HEK293T (cell line): ENCODE data around the gene TBC1D22A.

Experiments
- CTCF ChIA-PET: fragments of 350-600 bp; formaldehyde crosslinking; extraction: SDS; loops from one replicate; lab custom pipeline; 2021; ENCODE audit warnings: antibody characterized with exemption, inconsistent platforms; lab: Yijun Ruan, JAX
- POLR2A ChIA-PET: fragments of 350-600 bp; formaldehyde crosslinking; extraction: SDS; loops from one replicate; lab custom pipeline; 2020; ENCODE audit warnings: antibody characterized with exemption, inconsistent platforms; lab: Yijun Ruan, JAX
- DNase-seq: peaks from one replicate; pipeline ENCODE4 v3.0.0; 2012; ENCODE audit warnings: mixed read lengths; ENCODE audit errors: extremely low spot score
- ARNT ChIP-seq: fragments of 450-650 bp; IDR thresholded peaks from 2 replicates; pipeline ENCODE4 v1.6.1; 2017; ENCODE audit warnings: mild to moderate bottlenecking
- BHLHE40 ChIP-seq: fragments of 450-650 bp; IDR thresholded peaks from 2 replicates; pipeline ENCODE4 v1.6.1; 2016; ENCODE audit warnings: mild to moderate bottlenecking, moderate library complexity, borderline replicate concordance
- CTBP1 ChIP-seq: fragments of 450-650 bp; IDR thresholded peaks from 2 replicates; pipeline ENCODE4 v1.6.1; 2016; ENCODE audit warnings: borderline replicate concordance
- ELF4 ChIP-seq: fragments of 450-650 bp; IDR thresholded peaks from 2 replicates; pipeline ENCODE4 v1.6.1; 2017; ENCODE audit warnings: antibody characterized with exemption
- FOXA1 ChIP-seq: fragments of 450-650 bp; IDR thresholded peaks from 2 replicates; pipeline ENCODE4 v1.6.1; 2016; ENCODE audit warnings: mild to moderate bottlenecking
- FOXK2 ChIP-seq: fragments of 450-650 bp; IDR thresholded peaks from 2 replicates; pipeline ENCODE4 v1.6.1; 2016; ENCODE audit warnings: mild to moderate bottlenecking
- FOXM1 ChIP-seq: fragments of 450-650 bp; IDR thresholded peaks from 2 replicates; pipeline ENCODE4 v1.6.1; 2017; ENCODE audit warnings: mild to moderate bottlenecking, borderline replicate concordance
- HDGF ChIP-seq: fragments of 450-650 bp; IDR thresholded peaks from 2 replicates; pipeline ENCODE4 v1.6.1; 2017; ENCODE audit warnings: antibody characterized with exemption, borderline replicate concordance
- L3MBTL2 ChIP-seq: fragments of 450-650 bp; conservative IDR thresholded peaks from 2 replicates; pipeline ENCODE4 v1.6.1; 2016; ENCODE audit warnings: mild to moderate bottlenecking
- LEF1 ChIP-seq: fragments of 450-650 bp; IDR thresholded peaks from 2 replicates; pipeline ENCODE4 v1.6.1; 2017; ENCODE audit warnings: mild to moderate bottlenecking, borderline replicate concordance
- NFRKB ChIP-seq: fragments of 450-650 bp; IDR thresholded peaks from 2 replicates; pipeline ENCODE4 v1.6.1; 2016; ENCODE audit warnings: mild to moderate bottlenecking, moderate library complexity
- SP1 ChIP-seq: fragments of 450-650 bp; IDR thresholded peaks from 2 replicates; pipeline ENCODE4 v1.6.1; 2017
- SUZ12 ChIP-seq: fragments of 450-650 bp; IDR thresholded peaks from 2 replicates; pipeline ENCODE4 v1.6.1; 2016; ENCODE audit warnings: mild to moderate bottlenecking
- TARDBP ChIP-seq: fragments of 450-650 bp; IDR thresholded peaks from 2 replicates; pipeline ENCODE4 v1.6.1; 2016
- ZNF384 ChIP-seq: fragments of 450-650 bp; IDR thresholded peaks from 2 replicates; pipeline ENCODE4 v1.6.1; 2016
- TF ChIP-seq, protein P1 (sequence below): fragments of 450-650 bp; IDR thresholded peaks from 2 replicates; pipeline ENCODE4 v1.6.1; 2016

Gene TBC1D22A

DNA sequence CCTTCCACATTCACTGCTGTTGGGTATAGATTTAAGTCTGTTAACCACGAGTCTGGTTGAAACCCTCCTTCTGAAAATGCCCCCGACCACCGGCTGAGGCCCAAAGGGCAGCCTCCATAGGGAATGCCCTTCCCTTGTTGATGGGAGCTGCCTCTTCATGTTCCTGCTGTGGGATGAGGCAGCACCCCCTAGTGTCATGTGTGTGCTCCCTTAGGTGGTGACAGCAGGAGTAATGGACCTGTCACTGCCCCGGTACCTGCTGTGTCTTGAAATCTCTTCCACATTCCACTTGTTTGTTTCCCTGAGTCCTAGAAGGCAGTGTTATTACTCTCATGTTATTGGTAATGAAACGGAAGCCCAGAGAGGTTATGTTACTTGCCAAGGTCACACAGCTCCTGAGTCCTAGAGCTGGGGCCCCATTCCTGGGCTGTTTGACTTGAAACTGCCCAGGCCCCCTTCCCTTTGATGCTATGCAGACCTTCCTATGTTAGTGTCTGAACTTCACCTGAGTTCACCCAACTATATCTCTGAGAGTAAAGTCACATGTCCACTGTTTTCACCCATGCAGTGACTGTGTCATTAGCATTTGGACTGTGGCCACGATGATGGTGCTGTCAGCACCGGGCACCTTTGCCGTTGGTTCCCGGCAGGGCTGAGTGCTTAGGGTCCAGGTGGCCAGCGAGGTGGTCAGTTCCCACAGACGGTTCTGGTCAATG lies 234.3 kb downstream of the TBC1D22A start:
- DNase-seq: no peak
- POLR2A ChIA-PET: no interaction called here
- CTCF ChIA-PET: interaction anchor here (0.8 kb wide), 1 partner anchor 164 kb away, joined by 4 read pairs; no protein-coding TSS in a partner anchor
- TF ChIP-seq FOXK2 (no peak), BHLHE40 (no peak), ARNT (no peak), CTBP1 (no peak), LEF1 (no peak), TARDBP (no peak), ZNF384 (no peak), HDGF (no peak), NFRKB (no peak), L3MBTL2 (no peak), ELF4 (no peak), SUZ12 (no peak), SP1 (no peak), FOXA1 (no peak), FOXM1 (no peak)
- TF ChIP-seq, protein P1, sequence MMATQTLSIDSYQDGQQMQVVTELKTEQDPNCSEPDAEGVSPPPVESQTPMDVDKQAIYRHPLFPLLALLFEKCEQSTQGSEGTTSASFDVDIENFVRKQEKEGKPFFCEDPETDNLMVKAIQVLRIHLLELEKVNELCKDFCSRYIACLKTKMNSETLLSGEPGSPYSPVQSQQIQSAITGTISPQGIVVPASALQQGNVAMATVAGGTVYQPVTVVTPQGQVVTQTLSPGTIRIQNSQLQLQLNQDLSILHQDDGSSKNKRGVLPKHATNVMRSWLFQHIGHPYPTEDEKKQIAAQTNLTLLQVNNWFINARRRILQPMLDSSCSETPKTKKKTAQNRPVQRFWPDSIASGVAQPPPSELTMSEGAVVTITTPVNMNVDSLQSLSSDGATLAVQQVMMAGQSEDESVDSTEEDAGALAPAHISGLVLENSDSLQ: no peak

DNA sequence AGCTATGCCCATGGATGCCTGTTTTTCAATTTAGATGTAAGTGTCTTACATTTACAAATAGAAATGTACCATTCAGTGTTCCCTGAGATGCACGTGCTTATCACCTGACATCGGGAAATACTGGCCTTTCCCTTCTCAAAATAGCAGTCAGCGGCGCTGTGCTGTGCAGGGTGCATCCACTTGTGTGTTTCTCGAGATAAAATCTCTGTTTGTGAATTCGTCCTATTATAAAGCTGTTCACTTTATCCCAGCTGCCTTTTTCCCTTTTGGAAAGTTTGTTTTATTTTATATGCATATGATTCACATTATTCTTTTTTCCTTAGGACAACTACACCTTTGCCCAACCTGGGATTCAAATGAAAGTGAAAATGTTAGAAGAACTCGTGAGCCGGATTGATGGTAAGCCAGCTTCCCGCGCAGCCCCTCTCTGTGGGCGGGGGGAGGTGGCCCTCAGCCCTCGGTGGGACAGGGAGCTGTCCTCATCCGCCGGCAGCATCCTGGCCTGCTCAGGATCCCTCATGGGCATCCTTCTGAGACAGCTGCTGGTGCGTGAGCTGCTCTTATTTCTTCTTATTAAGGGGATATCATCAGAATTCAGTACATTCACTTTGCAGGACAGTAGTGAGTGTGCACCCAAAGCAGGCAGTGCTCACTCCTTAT lies 235.0 kb downstream of the TBC1D22A start:
- DNase-seq: no peak
- CTCF ChIA-PET: no interaction called here
- POLR2A ChIA-PET: no interaction called here
- no peak for TF ChIP-seq NFRKB

DNA sequence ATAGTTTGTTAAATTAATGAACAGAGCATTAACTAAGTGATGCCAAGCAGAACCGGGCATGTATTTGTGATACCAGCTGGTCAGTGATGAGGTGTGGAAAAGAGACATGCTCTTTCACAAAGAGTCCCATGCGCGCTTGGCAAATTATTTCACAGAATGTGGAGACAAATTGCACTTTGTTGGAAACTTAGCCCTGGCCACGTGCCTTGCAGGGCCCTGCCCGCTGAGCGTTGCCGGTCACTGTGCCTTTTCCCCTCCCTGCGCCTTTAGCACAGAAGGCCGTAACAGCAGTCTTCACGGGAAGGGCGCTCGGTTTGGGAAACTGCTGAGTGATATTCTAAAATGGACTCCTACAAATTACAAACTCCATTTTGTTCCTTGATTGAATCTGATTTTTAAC lies 235.9 kb downstream of the TBC1D22A start:
- no peak for DNase-seq
- CTCF ChIA-PET: no interaction called here
- POLR2A ChIA-PET: no interaction called here
- TF ChIP-seq FOXK2: no peak
- TF ChIP-seq, protein P1: no peak
- TF ChIP-seq ELF4: no peak
- TF ChIP-seq TARDBP: no peak
- no peak for TF ChIP-seq CTBP1
- no peak for TF ChIP-seq ARNT
- no peak for TF ChIP-seq NFRKB
- no peak for TF ChIP-seq LEF1
- TF ChIP-seq ZNF384: no peak
- no peak for TF ChIP-seq SP1
- no peak for TF ChIP-seq L3MBTL2
- TF ChIP-seq FOXA1: no peak
- no peak for TF ChIP-seq FOXM1
- TF ChIP-seq SUZ12: no peak
- TF ChIP-seq HDGF: no peak

DNA sequence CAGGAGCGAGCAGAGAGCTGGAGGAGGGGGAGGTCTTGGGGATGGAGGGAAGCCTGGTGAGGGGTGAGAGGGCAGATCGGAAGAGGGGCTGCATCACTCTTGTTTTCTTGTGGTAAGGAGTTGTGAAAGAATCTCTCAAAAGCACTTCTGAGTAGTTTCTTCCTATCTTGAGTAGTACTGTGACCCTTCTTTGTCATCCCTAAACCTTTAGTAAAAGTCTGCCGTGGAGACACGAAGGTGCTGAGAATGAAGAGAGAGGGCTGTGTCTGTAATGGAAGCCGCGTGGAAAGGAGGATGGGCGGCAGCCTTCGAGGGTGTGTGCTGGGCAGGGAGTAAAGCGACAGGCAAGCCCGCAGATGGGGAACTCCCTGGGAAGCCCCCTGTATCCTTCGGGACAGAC lies 237.8 kb downstream of the TBC1D22A start:
- ChIA-PET POLR2A (no interaction called here), CTCF (interaction anchor here (0.7 kb wide), 1 partner anchor 172 kb away, joined by 3 read pairs; no protein-coding TSS in a partner anchor)
- no peak for DNase-seq
- TF ChIP-seq CTBP1: no peak
- TF ChIP-seq ZNF384: no peak
- TF ChIP-seq, protein P1: no peak
- no peak for TF ChIP-seq SUZ12
- TF ChIP-seq FOXK2: no peak
- TF ChIP-seq ELF4: no peak
- TF ChIP-seq L3MBTL2: no peak
- TF ChIP-seq TARDBP: no peak
- no peak for TF ChIP-seq NFRKB
- no peak for TF ChIP-seq FOXA1
- TF ChIP-seq LEF1: no peak

DNA sequence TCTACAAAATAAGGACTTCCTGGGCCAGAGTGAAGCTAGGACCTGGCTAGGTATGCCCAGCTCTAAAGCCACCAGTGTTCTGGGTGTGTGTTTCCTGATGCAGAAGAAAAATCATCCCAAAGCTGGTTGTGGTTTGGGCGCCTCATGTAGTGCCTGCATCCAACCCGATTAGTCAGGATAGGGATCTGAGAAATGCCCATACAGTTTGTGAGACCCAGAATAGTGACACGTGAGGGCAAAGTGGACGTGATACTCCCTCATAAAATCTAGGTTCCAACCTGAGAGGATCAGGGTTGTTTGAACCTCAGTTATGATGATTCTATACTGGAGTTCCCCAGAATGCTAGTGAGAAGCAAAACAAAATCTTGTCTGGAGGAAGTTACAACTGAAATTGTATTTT lies 238.4 kb downstream of the TBC1D22A start:
- ChIA-PET CTCF (interaction anchor here (0.7 kb wide), 1 partner anchor 173 kb away, joined by 3 read pairs; no protein-coding TSS in a partner anchor), POLR2A (no interaction called here)
- no peak for DNase-seq
- TF ChIP-seq HDGF (no peak), ZNF384 (no peak), CTBP1 (no peak)

DNA sequence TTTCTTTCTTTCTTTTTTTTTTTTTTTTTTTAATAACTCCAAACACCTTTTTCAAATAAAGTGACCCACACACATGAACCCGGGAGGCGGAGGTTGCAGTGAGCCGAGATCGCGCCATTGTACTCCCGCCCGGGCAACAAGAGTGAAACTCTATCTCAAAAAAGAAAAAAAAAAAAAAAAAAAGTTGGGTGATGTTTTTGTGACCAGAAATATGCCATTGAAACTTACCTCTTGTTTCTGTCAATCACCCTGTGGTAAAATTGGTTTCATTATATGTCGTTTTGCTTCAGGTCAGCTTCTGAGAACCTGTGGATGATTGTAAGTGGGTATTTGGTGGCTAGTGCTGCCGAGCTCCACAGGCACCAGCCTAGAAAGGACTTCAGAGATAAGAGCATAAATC lies 238.8 kb downstream of the TBC1D22A start:
- DNase-seq: no peak
- ChIA-PET POLR2A (no interaction called here), CTCF (no interaction called here)
- TF ChIP-seq ARNT (no peak), TARDBP (no peak), HDGF (no peak), SP1 (no peak), FOXK2 (no peak), FOXM1 (no peak), BHLHE40 (no peak), L3MBTL2 (no peak)
- TF ChIP-seq, protein P1: no peak
